Gastrocnemius medialis (tissue), 4 donors: ENCODE measurements around the gene ARHGAP8.
"Not testable (repeated sequence)": the region's sequence is repeated elsewhere in the genome, so short reads cannot be mapped to it uniquely, and the experiment has no call there.

Experiments used
- CTCF ChIP-seq, 5 experiments: fragments of 450-650 bp in 3 of 5; fragments of 200-600 bp in 2 of 5; sonication (generic) in 2 of 5; IDR thresholded peaks in 4 of 5; conservative IDR thresholded peaks in 1 of 5; 1 replicate in 4 of 5; 2 replicates in 1 of 5; pipeline ENCODE4 v1.5.1; 2016 to 2019; ENCODE audit warnings: antibody characterized with exemption in 5 of 5, mild to moderate bottlenecking in 3 of 5, moderate library complexity in 3 of 5
- POLR2A ChIP-seq, 2 donors: fragments of 450-650 bp; IDR thresholded peaks; one replicate each; pipeline ENCODE4 v1.6.1; 2017; ENCODE audit warnings: antibody characterized with exemption in 2 of 2, mild to moderate bottlenecking in 2 of 2, moderate library complexity in 2 of 2

GRCh38 chr22:44903164-44903563 lies 150.8 kb downstream of the ARHGAP8 start:
- not testable (repeated sequence) for TF ChIP-seq CTCF (IDR thresholded peaks at IDR 0.05 in 4 of 5, conservative IDR thresholded peaks at IDR 0.05 in 1 of 5); POLR2A (IDR thresholded peaks at IDR 0.05)
